SK-N-SH treated with all-trans-retinoic acid at 6 μM for 48 hours (cell line): ENCODE measurements around the gene CLVS2.

Source experiments
- ATAC-seq: fragments of 200-7000 bp; cut with Tn5 transposase; 3 replicates; pipeline ENCODE4 v1.9.1; 2020; ENCODE audit warnings: mild to moderate bottlenecking, moderate library complexity
- ARNTL ChIP-seq: fragments of 450-650 bp; formaldehyde crosslinking; IDR thresholded peaks from 2 replicates; pipeline ENCODE4 v1.5.0; 2020; ENCODE audit warnings: low read depth, mild to moderate bottlenecking, moderate library complexity, borderline replicate concordance
- BACH2 ChIP-seq: fragments of 250-450 bp; sonication (Bioruptor Pico); IDR thresholded peaks from 2 replicates; pipeline ENCODE4 v1.9.0; 2021; ENCODE audit warnings: mild to moderate bottlenecking, borderline replicate concordance
- CSDC2 ChIP-seq: fragments of 250-450 bp; sonication (Bioruptor Pico); IDR thresholded peaks from 2 replicates; pipeline ENCODE4 v1.5.0; 2020; ENCODE audit warnings: mild to moderate bottlenecking, moderate library complexity
- ESRRG ChIP-seq: fragments of 250-450 bp; sonication (Bioruptor Pico); IDR thresholded peaks from 2 replicates; pipeline ENCODE4 v1.6.1; 2021; ENCODE audit warnings: mild to moderate bottlenecking
- GLIS3 ChIP-seq: fragments of 250-450 bp; sonication (Bioruptor Pico); IDR thresholded peaks from 2 replicates; pipeline ENCODE4 v1.5.0; 2020; ENCODE audit warnings: mild to moderate bottlenecking, moderate library complexity
- ISL1 ChIP-seq: fragments of 250-450 bp; sonication (Bioruptor Pico); IDR thresholded peaks from 2 replicates; pipeline ENCODE4 v2.1.2; 2022; ENCODE audit warnings: mild to moderate bottlenecking, moderate library complexity
- OSR1 ChIP-seq: fragments of 250-450 bp; sonication (Bioruptor Pico); IDR thresholded peaks from 2 replicates; pipeline ENCODE4 v1.8.0; 2022; ENCODE audit warnings: moderate library complexity, mild to moderate bottlenecking, inconsistent platforms
- PPARA ChIP-seq: fragments of 250-450 bp; sonication (Bioruptor Pico); IDR thresholded peaks from 2 replicates; pipeline ENCODE4 v1.5.0; 2020; ENCODE audit warnings: mild to moderate bottlenecking, borderline replicate concordance
- RARB ChIP-seq: fragments of 250-450 bp; sonication (Bioruptor Pico); IDR thresholded peaks from 2 replicates; pipeline ENCODE4 v1.8.0; 2021; ENCODE audit warnings: mild to moderate bottlenecking, moderate library complexity
- SNAI2 ChIP-seq: fragments of 250-450 bp; sonication (Bioruptor Pico); IDR thresholded peaks from 2 replicates; pipeline ENCODE4 v1.5.0; 2020; ENCODE audit warnings: mild to moderate bottlenecking, moderate library complexity
- TOX ChIP-seq: fragments of 250-450 bp; sonication (Bioruptor Pico); IDR thresholded peaks from 2 replicates; pipeline ENCODE4 v1.8.0; 2021; ENCODE audit warnings: mild to moderate bottlenecking, moderate library complexity, borderline replicate concordance
- ZC3H10 ChIP-seq: fragments of 250-450 bp; sonication (Bioruptor Pico); IDR thresholded peaks from 2 replicates; pipeline ENCODE4 v1.5.1; 2021; ENCODE audit warnings: mild to moderate bottlenecking, moderate library complexity
- ZFP3 ChIP-seq: fragments of 250-450 bp; sonication (Bioruptor Pico); IDR thresholded peaks from 2 replicates; pipeline ENCODE4 v1.5.0; 2020; ENCODE audit warnings: mild to moderate bottlenecking, moderate library complexity
- ZFP30 ChIP-seq: fragments of 450-650 bp; formaldehyde crosslinking; IDR thresholded peaks from 2 replicates; pipeline ENCODE4 v1.5.0; 2022; ENCODE audit warnings: mild to moderate bottlenecking, moderate library complexity
- ZNF565 ChIP-seq: fragments of 450-650 bp; formaldehyde crosslinking; conservative IDR thresholded peaks from 2 replicates; pipeline ENCODE4 v1.5.0; 2020; ENCODE audit warnings: low read depth, mild to moderate bottlenecking, moderate library complexity
- ZNF70 ChIP-seq: fragments of 450-650 bp; formaldehyde crosslinking; IDR thresholded peaks from 2 replicates; pipeline ENCODE4 v1.5.0; 2020; ENCODE audit warnings: mild to moderate bottlenecking, moderate library complexity
- ZNF8 ChIP-seq: fragments of 450-650 bp; formaldehyde crosslinking; IDR thresholded peaks from 2 replicates; pipeline ENCODE4 v1.5.0; 2020; ENCODE audit warnings: mild to moderate bottlenecking, moderate library complexity
- TF ChIP-seq, protein P1 (sequence below): fragments of 250-450 bp; sonication (Bioruptor Pico); IDR thresholded peaks from 2 replicates; pipeline ENCODE4 v1.5.1; 2020; ENCODE audit warnings: low read depth, mild to moderate bottlenecking, moderate library complexity
- TF ChIP-seq, protein P2 (sequence below): fragments of 250-450 bp; sonication (Bioruptor Pico); IDR thresholded peaks from 2 replicates; pipeline ENCODE4 v1.5.0; 2020; ENCODE audit warnings: mild to moderate bottlenecking, moderate library complexity
- TF ChIP-seq, protein P3 (sequence below): fragments of 250-450 bp; sonication (Bioruptor Pico); IDR thresholded peaks from 2 replicates; pipeline ENCODE4 v1.5.1; 2021; ENCODE audit warnings: mild to moderate bottlenecking, moderate library complexity
- TF ChIP-seq, protein P4 (sequence below): fragments of 250-450 bp; sonication (Bioruptor Pico); IDR thresholded peaks from 2 replicates; pipeline ENCODE4 v1.8.0; 2020; ENCODE audit warnings: mild to moderate bottlenecking, moderate library complexity, borderline replicate concordance

CLVS2 gene

DNA sequence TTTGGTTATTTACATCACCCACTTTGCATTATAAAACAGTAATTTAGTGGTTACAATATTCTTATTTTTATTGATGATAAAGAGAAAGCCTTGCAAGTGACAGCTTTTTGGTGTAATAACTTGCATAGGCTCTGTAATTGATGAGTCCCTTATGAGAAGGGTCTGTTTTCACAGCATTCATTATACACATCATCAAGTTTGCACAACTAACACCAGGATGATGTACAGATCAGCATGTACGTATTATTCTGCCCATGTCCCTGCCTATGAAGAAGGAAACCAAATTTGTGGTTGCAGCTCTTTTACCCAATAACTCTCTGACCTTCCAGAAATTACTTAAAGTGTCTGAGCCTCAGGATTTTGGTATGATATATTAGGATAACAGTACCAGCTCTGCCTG lies 59.2 kb downstream of the CLVS2 start:
- TF ChIP-seq, protein P1, sequence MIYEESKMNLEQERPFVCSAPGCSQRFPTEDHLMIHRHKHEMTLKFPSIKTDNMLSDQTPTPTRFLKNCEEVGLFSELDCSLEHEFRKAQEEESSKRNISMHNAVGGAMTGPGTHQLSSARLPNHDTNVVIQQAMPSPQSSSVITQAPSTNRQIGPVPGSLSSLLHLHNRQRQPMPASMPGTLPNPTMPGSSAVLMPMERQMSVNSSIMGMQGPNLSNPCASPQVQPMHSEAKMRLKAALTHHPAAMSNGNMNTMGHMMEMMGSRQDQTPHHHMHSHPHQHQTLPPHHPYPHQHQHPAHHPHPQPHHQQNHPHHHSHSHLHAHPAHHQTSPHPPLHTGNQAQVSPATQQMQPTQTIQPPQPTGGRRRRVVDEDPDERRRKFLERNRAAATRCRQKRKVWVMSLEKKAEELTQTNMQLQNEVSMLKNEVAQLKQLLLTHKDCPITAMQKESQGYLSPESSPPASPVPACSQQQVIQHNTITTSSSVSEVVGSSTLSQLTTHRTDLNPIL: no peak
- TF ChIP-seq TOX (no peak), ISL1 (CRISPR knock-in tag) (no peak), PPARA (no peak), GLIS3 (CRISPR knock-in tag) (no peak), RARB (CRISPR knock-in tag) (no peak)
- no peak for ATAC-seq

DNA sequence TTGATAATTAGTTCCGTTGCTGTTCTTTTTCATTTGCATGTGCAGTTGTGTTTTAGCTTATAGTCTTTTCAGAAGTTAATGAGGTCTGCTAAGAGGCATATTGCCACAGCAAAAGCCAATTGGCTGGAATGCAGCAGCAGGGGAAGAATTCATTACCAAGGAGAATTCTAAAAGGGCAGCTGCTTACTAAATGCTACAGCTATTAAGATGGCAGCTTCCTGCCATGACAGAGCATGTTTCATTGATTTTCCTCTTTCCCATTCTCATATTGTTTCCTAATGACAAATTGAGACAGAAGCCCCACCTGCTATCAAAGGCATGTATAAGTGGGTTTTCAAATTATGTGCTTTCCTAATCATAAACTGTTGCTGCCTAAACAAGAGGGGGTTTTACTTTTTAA lies 66.6 kb downstream of the CLVS2 start:
- no peak for TF ChIP-seq RARB (CRISPR knock-in tag)
- TF ChIP-seq ISL1 (CRISPR knock-in tag): no peak
- TF ChIP-seq, protein P2, sequence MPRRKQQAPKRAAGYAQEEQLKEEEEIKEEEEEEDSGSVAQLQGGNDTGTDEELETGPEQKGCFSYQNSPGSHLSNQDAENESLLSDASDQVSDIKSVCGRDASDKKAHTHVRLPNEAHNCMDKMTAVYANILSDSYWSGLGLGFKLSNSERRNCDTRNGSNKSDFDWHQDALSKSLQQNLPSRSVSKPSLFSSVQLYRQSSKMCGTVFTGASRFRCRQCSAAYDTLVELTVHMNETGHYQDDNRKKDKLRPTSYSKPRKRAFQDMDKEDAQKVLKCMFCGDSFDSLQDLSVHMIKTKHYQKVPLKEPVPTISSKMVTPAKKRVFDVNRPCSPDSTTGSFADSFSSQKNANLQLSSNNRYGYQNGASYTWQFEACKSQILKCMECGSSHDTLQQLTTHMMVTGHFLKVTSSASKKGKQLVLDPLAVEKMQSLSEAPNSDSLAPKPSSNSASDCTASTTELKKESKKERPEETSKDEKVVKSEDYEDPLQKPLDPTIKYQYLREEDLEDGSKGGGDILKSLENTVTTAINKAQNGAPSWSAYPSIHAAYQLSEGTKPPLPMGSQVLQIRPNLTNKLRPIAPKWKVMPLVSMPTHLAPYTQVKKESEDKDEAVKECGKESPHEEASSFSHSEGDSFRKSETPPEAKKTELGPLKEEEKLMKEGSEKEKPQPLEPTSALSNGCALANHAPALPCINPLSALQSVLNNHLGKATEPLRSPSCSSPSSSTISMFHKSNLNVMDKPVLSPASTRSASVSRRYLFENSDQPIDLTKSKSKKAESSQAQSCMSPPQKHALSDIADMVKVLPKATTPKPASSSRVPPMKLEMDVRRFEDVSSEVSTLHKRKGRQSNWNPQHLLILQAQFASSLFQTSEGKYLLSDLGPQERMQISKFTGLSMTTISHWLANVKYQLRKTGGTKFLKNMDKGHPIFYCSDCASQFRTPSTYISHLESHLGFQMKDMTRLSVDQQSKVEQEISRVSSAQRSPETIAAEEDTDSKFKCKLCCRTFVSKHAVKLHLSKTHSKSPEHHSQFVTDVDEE: no peak
- TF ChIP-seq ZNF70: no peak
- TF ChIP-seq, protein P1: no peak
- TF ChIP-seq PPARA: no peak
- TF ChIP-seq TOX: no peak
- no peak for TF ChIP-seq ZNF565 (CRISPR knock-in tag)
- no peak for TF ChIP-seq ZC3H10 (CRISPR knock-in tag)
- TF ChIP-seq, protein P3, sequence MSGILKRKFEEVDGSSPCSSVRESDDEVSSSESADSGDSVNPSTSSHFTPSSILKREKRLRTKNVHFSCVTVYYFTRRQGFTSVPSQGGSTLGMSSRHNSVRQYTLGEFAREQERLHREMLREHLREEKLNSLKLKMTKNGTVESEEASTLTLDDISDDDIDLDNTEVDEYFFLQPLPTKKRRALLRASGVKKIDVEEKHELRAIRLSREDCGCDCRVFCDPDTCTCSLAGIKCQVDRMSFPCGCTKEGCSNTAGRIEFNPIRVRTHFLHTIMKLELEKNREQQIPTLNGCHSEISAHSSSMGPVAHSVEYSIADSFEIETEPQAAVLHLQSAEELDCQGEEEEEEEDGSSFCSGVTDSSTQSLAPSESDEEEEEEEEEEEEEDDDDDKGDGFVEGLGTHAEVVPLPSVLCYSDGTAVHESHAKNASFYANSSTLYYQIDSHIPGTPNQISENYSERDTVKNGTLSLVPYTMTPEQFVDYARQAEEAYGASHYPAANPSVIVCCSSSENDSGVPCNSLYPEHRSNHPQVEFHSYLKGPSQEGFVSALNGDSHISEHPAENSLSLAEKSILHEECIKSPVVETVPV: no peak
- TF ChIP-seq BACH2 (CRISPR knock-in tag): no peak
- no peak for TF ChIP-seq ZNF8 (CRISPR knock-in tag)
- TF ChIP-seq OSR1 (CRISPR knock-in tag): no peak
- TF ChIP-seq GLIS3 (CRISPR knock-in tag): no peak
- ATAC-seq: no peak

DNA sequence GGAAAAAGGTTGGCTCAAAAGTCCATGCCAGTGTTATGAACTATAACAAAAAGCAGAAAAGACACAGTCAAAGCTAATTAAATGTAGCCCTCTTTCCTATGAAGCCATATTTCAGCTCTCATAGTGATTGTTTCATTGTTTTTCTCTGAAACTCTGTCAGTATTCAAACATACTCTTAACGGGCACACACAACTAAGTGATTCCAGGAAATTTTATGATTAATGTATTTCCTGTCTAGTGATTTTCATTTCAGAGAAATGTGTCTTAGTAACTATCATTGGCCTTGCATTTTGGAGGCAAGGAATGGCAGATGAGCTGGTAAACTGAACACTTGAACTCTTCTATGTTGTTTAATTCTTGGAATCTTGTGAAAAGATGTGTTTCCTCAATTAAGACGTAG lies 68.0 kb downstream of the CLVS2 start:
- ATAC-seq: no peak
- TF ChIP-seq ZNF565 (CRISPR knock-in tag) (no peak), ARNTL (no peak), ZNF8 (CRISPR knock-in tag) (no peak), ESRRG (no peak), ZNF70 (no peak), SNAI2 (CRISPR knock-in tag) (no peak)
- TF ChIP-seq, protein P1: no peak
- TF ChIP-seq, all 23 proteins: peak for 0

DNA sequence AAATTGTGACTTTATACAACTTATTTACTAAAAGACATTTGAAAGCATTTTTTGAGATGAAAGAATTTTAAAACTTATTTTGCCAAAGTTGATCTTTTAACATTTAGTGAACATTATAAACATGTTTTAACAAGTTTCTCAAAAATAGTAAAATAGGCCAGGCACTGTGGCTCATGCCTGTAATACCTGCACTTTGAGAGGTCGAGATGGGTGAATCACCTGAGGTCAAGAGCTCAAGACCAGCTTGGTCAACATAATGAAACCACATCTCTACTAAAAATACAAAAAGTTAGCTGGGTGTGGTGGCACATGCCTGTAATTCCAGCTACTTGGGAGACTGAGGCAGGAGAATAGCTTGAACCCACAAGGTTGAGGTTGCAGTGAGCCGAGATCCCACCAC lies 78.6 kb downstream of the CLVS2 start:
- no peak for ATAC-seq
- TF ChIP-seq ZFP30 (CRISPR knock-in tag): no peak
- TF ChIP-seq, protein P3: no peak
- TF ChIP-seq SNAI2 (CRISPR knock-in tag): no peak
- TF ChIP-seq ZFP3 (CRISPR knock-in tag): no peak
- TF ChIP-seq ESRRG: no peak
- TF ChIP-seq OSR1 (CRISPR knock-in tag): no peak
- TF ChIP-seq RARB (CRISPR knock-in tag): no peak
- TF ChIP-seq, protein P4, sequence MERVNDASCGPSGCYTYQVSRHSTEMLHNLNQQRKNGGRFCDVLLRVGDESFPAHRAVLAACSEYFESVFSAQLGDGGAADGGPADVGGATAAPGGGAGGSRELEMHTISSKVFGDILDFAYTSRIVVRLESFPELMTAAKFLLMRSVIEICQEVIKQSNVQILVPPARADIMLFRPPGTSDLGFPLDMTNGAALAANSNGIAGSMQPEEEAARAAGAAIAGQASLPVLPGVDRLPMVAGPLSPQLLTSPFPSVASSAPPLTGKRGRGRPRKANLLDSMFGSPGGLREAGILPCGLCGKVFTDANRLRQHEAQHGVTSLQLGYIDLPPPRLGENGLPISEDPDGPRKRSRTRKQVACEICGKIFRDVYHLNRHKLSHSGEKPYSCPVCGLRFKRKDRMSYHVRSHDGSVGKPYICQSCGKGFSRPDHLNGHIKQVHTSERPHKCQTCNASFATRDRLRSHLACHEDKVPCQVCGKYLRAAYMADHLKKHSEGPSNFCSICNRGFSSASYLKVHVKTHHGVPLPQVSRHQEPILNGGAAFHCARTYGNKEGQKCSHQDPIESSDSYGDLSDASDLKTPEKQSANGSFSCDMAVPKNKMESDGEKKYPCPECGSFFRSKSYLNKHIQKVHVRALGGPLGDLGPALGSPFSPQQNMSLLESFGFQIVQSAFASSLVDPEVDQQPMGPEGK (CRISPR knock-in tag): no peak
- TF ChIP-seq CSDC2 (CRISPR knock-in tag): no peak
